Heart right ventricle (tissue), 16 donors: Measurements from ENCODE around the gene RAD51B. TPM values are rescaled to one million over a fixed set of nuclear protein-coding genes. Genes with fewer than 3 reads are reported as not detected.

Experiments
- ATAC-seq, 8 donors: fragments of 200-7000 bp; cut with Tn5 transposase; one replicate each; pipeline ENCODE4 v1.9.1; 2020; ENCODE audit warnings: mild to moderate bottlenecking in 8 of 8, moderate library complexity in 8 of 8, moderate number of reproducible peaks in 1 of 8
- DNase-seq, 2 donors: peaks; one replicate each; pipeline ENCODE4 v3.0.0-alpha.2; 2020
- H3K27ac ChIP-seq, 10 donors: fragments of 200-600 bp; sonication (generic) in 2 of 10; one replicate each; pipeline versions ENCODE4 v1.5.0 to v1.8.0; 2020 to 2022; ENCODE audit warnings: mild to moderate bottlenecking in 3 of 10
- H3K27me3 ChIP-seq, 7 donors: fragments of 200-600 bp; one replicate each; pipeline ENCODE4 v1.8.0; 2021 to 2022; ENCODE audit warnings: mild to moderate bottlenecking in 2 of 7
- H3K36me3 ChIP-seq, 9 donors: fragments of 200-600 bp; sonication (generic) in 1 of 9; one replicate each; pipeline versions ENCODE4 v1.5.0 to v1.8.0; 2020 to 2022; ENCODE audit warnings: mild to moderate bottlenecking in 2 of 9
- H3K4me1 ChIP-seq, 9 donors: fragments of 200-600 bp; sonication (generic) in 1 of 9; one replicate each; pipeline versions ENCODE4 v1.5.0 to v1.8.0; 2020 to 2022; ENCODE audit warnings: mild to moderate bottlenecking in 4 of 9
- H3K4me3 ChIP-seq, 10 donors: fragments of 200-600 bp; sonication (generic) in 2 of 10; one replicate each; pipeline versions ENCODE4 v1.5.0 to v1.8.0; 2020 to 2022; ENCODE audit warnings: mild to moderate bottlenecking in 7 of 10, moderate library complexity in 2 of 10
- H3K9me3 ChIP-seq, 11 donors: fragments of 200-600 bp in 10 of 11; sonication (generic) in 2 of 11; one replicate each; pipeline versions ENCODE4 v1.5.0 to v1.8.0; 2013 to 2022; ENCODE audit warnings: mild to moderate bottlenecking in 2 of 11, control low read depth in 1 of 11, moderate library complexity in 1 of 11
- WGBS, 2 donors: extraction: QIAGEN DNeasy Blood & Tissue Kit; methylation state at CpG; one replicate each; pipeline ENCODE4 v1.1.7; 2013; ENCODE audit warnings: inconsistent platforms in 1 of 2; 5-methylcytosine and 5-hydroxymethylcytosine counted together
- intact Hi-C, 10 donors: fragments of 100-400 bp; cut with DNase I; formaldehyde crosslinking; loops; one replicate each; pipeline versions ENCODE4 v1.11.1 to v1.14.2; 2022
- polyA plus RNA-seq, 2 donors: library from polyadenylated mRNA; stranded (reverse); fragments of 200-250 nt; gene quantifications; one replicate each; pipeline ENCODE4 v1.2.3, GENCODE V29; 2013
- total RNA-seq, 10 donors: library from RNA; stranded (reverse); fragmentation: NEBNext Ultra II Directional in 3 of 10; extraction: Animal tissue kit (Norgen Biotek cat#: 25700) in 3 of 10; gene quantifications; one replicate each; pipeline versions ENCODE4 v1.2.1 to v1.2.4, GENCODE V29; 2021 to 2023
- TF ChIP-seq, protein P1 (sequence below), 9 donors: fragments of 200-600 bp; sonication (generic) in 2 of 9; IDR thresholded peaks; one replicate each; pipeline versions ENCODE4 v1.5.0 to v1.8.0; 2021 to 2022; ENCODE audit warnings: antibody characterized with exemption in 9 of 9, mild to moderate bottlenecking in 5 of 9, moderate library complexity in 1 of 9
- donor health status: Arrhythmogenic right ventricular cardiomyopathy.
- donor health status: ischemic (EF 13 %, LVEDD 7.1; RV severe dilation, severe dysfunction).
- donor health status: healthy with polysubstance abuse.
- donor health status: DM: no; HTN: yes; CAD: no.
- donor health status: DM: no; HTN: no; CAD: no.
- donor health status: ischemic (EF 25% LVEDD 6.9; RV normal size, moderate dysfunction).
- donor health status: ischemic (EF 25% LVEDD 5.7; RV mildly dilated, moderate dysfunction).
- donor health status: healthy.
- donor health status: DM: yes; HTN: yes; CAD: no.
- donor health status: Ischemic cardiomyopathy.
- donor health status: ischemic (EF 35%, LVEDD 5.7; RV mildly dilated, moderate dysfunction).
- donor health status: nonischemic (EF 11% LVEDD 7.7; RV severe dilation, severe dysfunction).
- donor health status: DM: yes; HTN: yes; CAD: no.
- donor health status: PGD.
- donor health status: ischemic (EF 29% LVEDD 5.4; RV normal size, mild dysfunction).
- donor health status: nonischemic (EF 23%, LVEDD 6.1; RV moderate dilation, normal function).

RAD51B gene
- total and polyA plus RNA-seq, 12 donors = 0.88 to 8.6 (median 3.5) TPM

DNA sequence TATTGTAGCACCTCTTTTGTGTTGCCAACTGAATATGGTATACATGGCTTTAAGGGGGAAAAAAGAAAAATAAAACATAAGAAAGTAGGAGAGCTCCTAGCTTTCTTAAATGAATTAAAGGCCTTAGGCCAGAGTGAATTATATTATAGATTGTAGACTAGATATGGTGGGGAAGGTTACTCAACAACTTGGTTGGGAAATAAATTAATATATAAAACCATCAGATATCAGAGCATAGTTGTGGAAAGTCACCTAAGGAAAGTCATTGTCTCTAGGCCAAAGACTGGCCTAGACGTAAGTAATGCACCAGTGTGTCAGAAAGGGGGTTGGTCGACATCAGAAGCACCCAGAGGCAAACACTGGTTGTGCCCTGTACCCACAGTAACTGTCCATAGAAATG is 391.8 kb downstream of the RAD51B start:
- DNase-seq (no peak), ATAC-seq (no peak)
- 93 to 96% methylated on average over 2 of the region's 2 CpGs for WGBS, 2 donors
- Histone ChIP-seq H3K4me3 (no peak overlapping the region), H3K27me3 (no peaks in the 10 kb centered on the region), H3K4me1 (peaks cover 0 to 60% (median 31%) of the 10 kb centered on the region in 9 donors), H3K9me3 (no peaks in the 10 kb centered on the region), H3K27ac (peak overlapping the region in 8 of 10 donors; percentile 42 to 81 (median 58)), H3K36me3 (no peaks in the 10 kb centered on the region)
- intact Hi-C loops = loop anchor here in 1 of 10 donors (10.0 kb wide), 1 partner anchor 257 kb away; no protein-coding TSS in a partner anchor
- TF ChIP-seq, protein P1, sequence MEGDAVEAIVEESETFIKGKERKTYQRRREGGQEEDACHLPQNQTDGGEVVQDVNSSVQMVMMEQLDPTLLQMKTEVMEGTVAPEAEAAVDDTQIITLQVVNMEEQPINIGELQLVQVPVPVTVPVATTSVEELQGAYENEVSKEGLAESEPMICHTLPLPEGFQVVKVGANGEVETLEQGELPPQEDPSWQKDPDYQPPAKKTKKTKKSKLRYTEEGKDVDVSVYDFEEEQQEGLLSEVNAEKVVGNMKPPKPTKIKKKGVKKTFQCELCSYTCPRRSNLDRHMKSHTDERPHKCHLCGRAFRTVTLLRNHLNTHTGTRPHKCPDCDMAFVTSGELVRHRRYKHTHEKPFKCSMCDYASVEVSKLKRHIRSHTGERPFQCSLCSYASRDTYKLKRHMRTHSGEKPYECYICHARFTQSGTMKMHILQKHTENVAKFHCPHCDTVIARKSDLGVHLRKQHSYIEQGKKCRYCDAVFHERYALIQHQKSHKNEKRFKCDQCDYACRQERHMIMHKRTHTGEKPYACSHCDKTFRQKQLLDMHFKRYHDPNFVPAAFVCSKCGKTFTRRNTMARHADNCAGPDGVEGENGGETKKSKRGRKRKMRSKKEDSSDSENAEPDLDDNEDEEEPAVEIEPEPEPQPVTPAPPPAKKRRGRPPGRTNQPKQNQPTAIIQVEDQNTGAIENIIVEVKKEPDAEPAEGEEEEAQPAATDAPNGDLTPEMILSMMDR (IDR thresholded peaks at IDR 0.05) = no peak

DNA sequence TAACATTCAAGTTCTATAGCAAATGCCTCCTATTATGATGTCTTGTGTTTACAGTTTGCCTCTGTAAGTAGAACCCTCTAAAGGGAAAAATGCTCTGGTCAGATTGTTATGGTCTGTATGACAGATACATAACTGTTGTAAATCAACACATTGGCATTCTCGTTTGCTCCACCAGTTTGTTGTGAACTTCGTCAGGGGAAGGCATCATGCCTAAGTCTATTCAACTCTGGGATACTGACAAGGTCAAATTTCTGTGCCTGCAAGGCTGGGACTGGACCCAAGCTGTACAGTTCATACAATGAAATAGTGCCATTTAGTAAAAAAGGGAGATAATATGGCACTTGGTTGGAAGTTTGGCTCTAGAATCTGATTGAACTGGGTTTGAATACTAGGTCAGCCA is 392.3 kb downstream of the RAD51B start:
- TF ChIP-seq, protein P1 (IDR thresholded peaks at IDR 0.05) = no peak
- Histone ChIP-seq H3K4me3 (no peak overlapping the region), H3K36me3 (no peaks in the 10 kb centered on the region), H3K27ac (peak overlapping the region in 2 of 10 donors; percentile 79 to 81), H3K27me3 (no peaks in the 10 kb centered on the region), H3K9me3 (no peaks in the 10 kb centered on the region), H3K4me1 (peaks cover 0 to 60% (median 31%) of the 10 kb centered on the region in 9 donors)
- no peak for ATAC-seq
- 76 to 93% methylated on average over 2 of the region's 2 CpGs for WGBS, 2 donors
- intact Hi-C loops = loop anchor here in 1 of 10 donors (10.0 kb wide), 1 partner anchor 257 kb away; no protein-coding TSS in a partner anchor
- no peak for DNase-seq

DNA sequence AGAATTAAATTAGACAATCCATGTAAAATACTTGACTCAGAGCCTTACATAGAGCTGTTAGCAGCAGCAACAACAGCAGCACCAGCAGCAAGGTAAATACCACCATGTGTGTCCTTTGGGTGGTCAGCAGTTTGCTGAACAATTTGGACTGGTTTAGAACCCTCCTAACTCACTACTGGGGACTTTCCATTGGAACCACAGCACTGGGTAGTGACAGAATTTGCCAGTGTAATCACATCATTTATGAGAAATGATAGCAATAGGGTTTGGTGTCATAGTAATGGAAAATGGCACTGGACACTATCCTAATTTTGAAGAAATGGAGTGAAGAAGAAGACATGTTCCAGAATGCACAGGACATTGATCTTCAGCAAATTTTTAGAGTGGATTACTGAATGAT is 392.8 kb downstream of the RAD51B start:
- no peak overlapping the region for H3K4me3 ChIP-seq
- H3K36me3 ChIP-seq = no peaks in the 10 kb centered on the region
- no peaks in the 10 kb centered on the region for H3K27me3 ChIP-seq
- no peaks in the 10 kb centered on the region for H3K9me3 ChIP-seq
- DNase-seq (no peak), ATAC-seq (no peak)
- H3K4me1 ChIP-seq = peaks cover 0 to 60% (median 30%) of the 10 kb centered on the region in 9 donors
- peak overlapping the region in 1 of 10 donors; percentile 81 for H3K27ac ChIP-seq
- TF ChIP-seq, protein P1 (IDR thresholded peaks at IDR 0.05) = no peak
- intact Hi-C loops = loop anchor here in 1 of 10 donors (10.0 kb wide), 1 partner anchor 258 kb away; no protein-coding TSS in a partner anchor

DNA sequence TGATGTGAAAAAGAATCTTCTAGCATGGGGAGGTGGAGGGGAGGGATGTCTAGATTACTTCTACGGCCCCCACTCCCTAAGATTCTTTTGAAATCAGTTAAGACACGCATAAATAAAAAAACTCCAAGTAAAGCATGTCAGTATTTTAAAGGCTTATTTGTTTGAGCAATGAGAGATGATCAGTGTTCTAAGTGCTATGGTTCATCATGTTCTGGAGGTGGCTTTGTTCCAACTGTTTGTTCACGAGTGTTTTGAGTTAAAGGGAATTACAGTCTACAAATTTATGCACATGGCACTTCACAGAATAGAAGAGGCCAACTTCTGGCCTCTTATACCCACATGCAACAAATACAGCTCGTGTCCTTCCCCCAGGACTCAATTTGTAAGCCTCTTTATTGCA is 394.9 kb downstream of the RAD51B start:
- DNase-seq = no peak
- peaks cover 0 to 45% (median 20%) of the 10 kb centered on the region in 9 donors for H3K4me1 ChIP-seq
- 64 to 69% methylated on average over 4 of the region's 4 CpGs for WGBS, 2 donors
- no peak for ATAC-seq
- no peak overlapping the region for H3K27ac ChIP-seq
- H3K4me3 ChIP-seq = no peak overlapping the region
- TF ChIP-seq, protein P1 (IDR thresholded peaks at IDR 0.05) = no peak
- H3K9me3 ChIP-seq = no peaks in the 10 kb centered on the region
- intact Hi-C loops = loop anchor here in 1 of 10 donors (10.0 kb wide), 1 partner anchor 260 kb away; no protein-coding TSS in a partner anchor
- H3K27me3 ChIP-seq = no peaks in the 10 kb centered on the region
- no peaks in the 10 kb centered on the region for H3K36me3 ChIP-seq
